Ishikawa (cell line): Measurements from ENCODE around the gene PIGS.

Experiments
- EP300 ChIP-seq: IDR thresholded peaks from 2 replicates; pipeline ENCODE4 v1.6.1; 2012; ENCODE audit warnings: borderline replicate concordance
- NFIC ChIP-seq: IDR thresholded peaks from 2 replicates; pipeline ENCODE4 v1.6.1; 2012
- REST ChIP-seq: IDR thresholded peaks from 2 replicates; pipeline ENCODE4 v1.6.1; 2012; ENCODE audit warnings: low read depth, mild to moderate bottlenecking

- TF ChIP-seq REST (no peak), EP300 (no peak), NFIC (no peak)
These were observed 27.5 kb upstream of the PIGS start, which contains the start of gene SPAG5 for GRCh38 chr17:28598799-28599310.
